HFF-Myc (cell line): Measurements from ENCODE around the gene ALOX15.

Experiments
- DNase-seq: peaks from one replicate; pipeline ENCODE4 v3.0.0-alpha.2; 2011; ENCODE audit warnings: low read depth; ENCODE audit errors: extremely low read depth
- H3K4me3 ChIP-seq: replicated peaks from 2 replicates; pipeline ENCODE4 v1.5.1; 2011; ENCODE audit warnings: low read depth, mild to moderate bottlenecking, control low read depth, low read length
- TF ChIP-seq, protein P1 (sequence below): IDR thresholded peaks from 2 replicates; pipeline ENCODE4 v1.5.1; 2012; ENCODE audit warnings: mild to moderate bottlenecking, low read depth, low read length, control low read depth; ENCODE audit errors: missing control alignments

Gene ALOX15

DNA sequence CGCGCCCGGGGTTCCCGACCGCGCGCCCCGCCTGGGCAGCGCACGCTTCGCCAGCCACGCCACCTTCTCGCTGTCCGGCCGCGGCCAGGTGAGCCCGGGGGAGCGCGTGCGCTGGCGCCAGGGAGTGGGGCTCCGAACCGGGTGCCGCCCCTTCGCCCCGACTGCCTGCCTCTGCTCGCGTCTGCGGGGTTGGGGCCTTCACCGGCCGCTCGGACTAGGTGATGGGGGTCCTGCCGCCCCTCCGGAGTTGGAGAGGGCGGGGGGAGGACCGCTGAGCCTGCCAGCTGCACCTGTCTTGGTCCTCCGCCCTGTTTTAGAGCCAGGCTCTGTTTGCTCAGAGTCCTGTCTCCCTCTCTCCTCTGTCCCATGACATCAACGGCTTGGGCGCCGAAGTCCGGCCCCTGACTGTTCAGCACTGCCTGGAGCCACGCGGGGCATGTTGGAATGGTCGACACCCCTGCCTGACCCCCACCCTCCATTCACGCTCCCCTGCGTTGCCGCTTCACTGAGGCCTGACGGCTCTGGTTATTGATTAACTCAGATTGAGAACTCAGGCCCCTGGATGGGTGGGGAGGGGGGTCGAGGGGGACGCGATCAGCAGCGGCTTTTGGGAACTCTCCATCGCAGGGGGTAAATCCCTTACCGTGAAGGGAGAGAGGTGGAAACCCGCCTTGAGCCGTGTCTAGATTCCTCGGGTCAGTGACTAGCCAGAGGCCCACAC is 56.4 kb downstream of the ALOX15 start:
- TF ChIP-seq, protein P1, sequence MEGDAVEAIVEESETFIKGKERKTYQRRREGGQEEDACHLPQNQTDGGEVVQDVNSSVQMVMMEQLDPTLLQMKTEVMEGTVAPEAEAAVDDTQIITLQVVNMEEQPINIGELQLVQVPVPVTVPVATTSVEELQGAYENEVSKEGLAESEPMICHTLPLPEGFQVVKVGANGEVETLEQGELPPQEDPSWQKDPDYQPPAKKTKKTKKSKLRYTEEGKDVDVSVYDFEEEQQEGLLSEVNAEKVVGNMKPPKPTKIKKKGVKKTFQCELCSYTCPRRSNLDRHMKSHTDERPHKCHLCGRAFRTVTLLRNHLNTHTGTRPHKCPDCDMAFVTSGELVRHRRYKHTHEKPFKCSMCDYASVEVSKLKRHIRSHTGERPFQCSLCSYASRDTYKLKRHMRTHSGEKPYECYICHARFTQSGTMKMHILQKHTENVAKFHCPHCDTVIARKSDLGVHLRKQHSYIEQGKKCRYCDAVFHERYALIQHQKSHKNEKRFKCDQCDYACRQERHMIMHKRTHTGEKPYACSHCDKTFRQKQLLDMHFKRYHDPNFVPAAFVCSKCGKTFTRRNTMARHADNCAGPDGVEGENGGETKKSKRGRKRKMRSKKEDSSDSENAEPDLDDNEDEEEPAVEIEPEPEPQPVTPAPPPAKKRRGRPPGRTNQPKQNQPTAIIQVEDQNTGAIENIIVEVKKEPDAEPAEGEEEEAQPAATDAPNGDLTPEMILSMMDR: no peak
- DNase-seq: no peak
- no peak overlapping the region for H3K4me3 ChIP-seq

DNA sequence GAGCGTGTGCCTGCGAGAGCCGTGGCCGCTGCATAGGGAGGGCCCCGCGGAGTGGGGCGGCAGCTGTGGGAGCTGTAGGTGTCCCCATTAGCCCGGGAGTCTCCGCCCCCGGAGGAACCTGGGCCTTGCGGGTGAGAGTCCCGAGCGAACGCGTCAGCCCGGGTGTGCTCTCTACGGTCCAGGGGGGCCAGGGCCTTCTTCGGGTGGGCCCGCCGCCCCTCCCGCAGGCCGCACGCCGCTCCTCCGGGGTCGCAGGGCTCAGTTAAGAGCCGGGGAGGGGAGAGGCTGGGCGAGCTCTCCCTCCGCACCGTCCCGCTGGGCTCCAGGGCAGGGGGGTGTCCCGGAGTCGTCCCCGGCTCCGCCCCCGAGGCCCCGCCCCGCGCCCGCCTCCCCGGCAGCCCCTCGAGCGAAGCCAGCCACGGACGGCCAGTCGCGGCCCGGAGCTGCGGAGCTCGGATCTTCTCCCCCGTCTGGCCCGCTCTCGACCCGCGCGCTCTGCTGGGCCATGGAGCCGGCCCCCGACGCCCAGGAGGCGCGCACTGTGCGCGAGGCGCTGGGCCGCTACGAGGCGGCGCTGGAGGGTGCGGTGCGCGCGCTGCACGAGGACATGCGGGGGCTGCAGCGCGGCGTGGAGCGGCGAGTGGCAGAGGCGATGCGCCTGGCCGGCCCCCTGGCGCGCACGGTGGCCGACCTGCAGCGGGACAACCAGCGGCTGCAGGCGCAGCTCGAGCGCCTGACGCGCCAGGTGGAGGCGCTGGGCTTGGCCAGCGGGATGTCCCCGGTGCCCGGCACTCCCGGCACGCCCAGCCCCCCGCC is 57.2 kb downstream of the ALOX15 start, which contains the start of gene SMTNL2:
TSS of gene SMTNL2 (plus strand) at position 429 of the 816 bp plus-strand sequence. CDS start at position 506, 77 bp downstream.
- no peak within 1 kb of the TSS for H3K4me3 ChIP-seq
- DNase-seq: no peak
- TF ChIP-seq, protein P1: no peak

DNA sequence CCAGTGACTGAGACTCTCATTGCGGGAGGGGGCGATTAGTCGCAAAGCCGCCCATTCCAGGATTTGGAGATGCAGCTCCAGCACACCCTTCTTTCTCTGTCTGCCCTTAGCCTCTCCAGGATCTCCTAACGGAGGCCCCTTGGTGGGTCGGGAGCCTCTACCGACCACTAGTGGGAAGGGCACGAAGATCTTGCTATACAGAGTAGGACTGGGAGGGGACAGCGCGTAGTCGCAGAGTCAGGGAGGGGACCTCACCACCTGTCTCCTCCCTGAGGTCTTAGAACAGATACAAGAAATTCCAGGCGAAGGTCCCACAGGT is 57.7 kb downstream of the ALOX15 start:
- DNase-seq: no peak
- H3K4me3 ChIP-seq: no peak overlapping the region
- TF ChIP-seq, protein P1: peak; percentile 36

DNA sequence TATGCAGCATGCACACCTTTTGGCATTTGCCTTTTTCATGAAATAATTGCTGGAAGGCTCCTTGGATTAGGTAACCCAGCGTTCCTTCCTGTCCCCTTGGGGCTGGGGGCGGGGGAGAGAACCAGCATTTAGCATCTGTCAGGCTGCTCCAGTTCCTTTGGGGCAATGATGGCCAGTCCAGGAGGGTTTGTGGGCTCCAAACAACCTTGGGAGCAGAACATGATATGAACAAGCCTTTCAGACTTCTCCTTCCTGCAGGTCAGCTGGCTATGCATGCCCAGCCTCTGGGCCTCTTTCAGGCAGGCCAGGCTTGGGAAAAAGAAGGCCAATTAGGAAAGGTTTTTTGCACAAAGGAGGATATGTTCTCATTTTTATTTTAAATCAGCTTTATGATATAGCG is 58.3 kb downstream of the ALOX15 start:
- H3K4me3 ChIP-seq: no peak overlapping the region

DNA sequence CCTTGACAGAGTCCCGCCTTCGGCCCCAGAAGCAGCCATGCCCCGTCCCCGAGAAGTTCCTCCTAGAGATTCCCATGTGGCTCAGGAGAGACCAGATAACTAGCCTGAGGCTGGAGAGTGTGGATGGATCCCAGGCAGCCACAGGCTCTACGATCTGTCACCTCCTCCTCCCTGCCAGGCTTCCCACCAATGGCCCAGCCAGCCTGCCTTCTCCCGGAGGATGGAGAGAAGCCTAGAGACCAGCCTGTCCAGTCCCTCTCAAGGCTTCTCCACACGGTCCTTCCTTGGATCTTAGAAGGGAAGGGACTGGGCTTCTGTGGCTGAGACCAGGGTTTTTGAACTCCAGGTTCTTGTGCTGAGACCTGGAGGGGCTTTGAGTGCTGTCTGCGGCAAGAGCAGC is 58.8 kb downstream of the ALOX15 start:
- H3K4me3 ChIP-seq: no peak overlapping the region
- DNase-seq: no peak
- TF ChIP-seq, protein P1: no peak

More for the DNA sequence above, 58.3 kb downstream of the ALOX15 start:
- DNase-seq: no peak
- TF ChIP-seq, protein P1: no peak

DNA sequence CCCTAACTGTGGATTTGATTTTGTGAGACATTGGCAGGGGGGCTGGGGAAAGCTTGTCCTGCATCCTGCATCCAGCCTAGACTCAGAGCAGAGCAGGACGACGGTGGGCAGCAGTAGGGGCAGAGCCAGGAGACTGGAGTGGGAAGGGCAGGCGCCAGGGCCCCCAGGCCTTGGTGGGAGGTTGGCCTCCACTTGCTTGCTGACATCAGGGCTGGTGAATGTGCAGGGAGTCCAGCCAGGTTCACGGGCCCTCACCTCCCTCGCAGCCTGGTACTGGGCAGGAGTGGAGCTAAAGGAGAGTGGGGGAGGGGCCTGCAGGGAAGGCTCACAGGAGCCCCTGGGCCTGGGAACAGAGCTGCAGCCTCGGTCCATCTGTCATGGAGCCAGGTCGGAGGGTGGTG is 59.4 kb downstream of the ALOX15 start:
- DNase-seq: no peak
- TF ChIP-seq, protein P1: no peak
- H3K4me3 ChIP-seq: no peak overlapping the region
